Right lung (tissue), 5 donors: Measurements from ENCODE around the gene LGR5. TPM values are rescaled to one million over a fixed set of nuclear protein-coding genes. Genes with fewer than 3 reads are reported as not detected.

Source experiments
- DNase-seq, 2 donors: peaks; one replicate each; pipeline ENCODE4 v3.0.0-alpha.2; 2013
- polyA plus RNA-seq, 5 donors: library from polyadenylated mRNA; unstranded; fragments of 120-200 nt; gene quantifications; one replicate each; pipeline versions ENCODE4 v1.2.1 to v1.2.3, GENCODE V29; 2013; ENCODE audit warnings: inconsistent platforms in 1 of 5, low replicate concordance in 1 of 5; ENCODE audit not compliant: insufficient read length in 5 of 5, insufficient read depth in 1 of 5

LGR5 gene
- polyA plus RNA-seq, 5 donors, result 2.2 to 5.1 (median 2.8) TPM

GRCh38 chr12:71436696-71437095 is 2.9 kb upstream of the LGR5 start:
- no peak for DNase-seq

- no peak for DNase-seq
Observed at GRCh38 chr12:71438670-71439361, 782 bp upstream of the LGR5 start.

- DNase-seq, result peak in 1 of 2 donors; percentile 27
Observed at GRCh38 chr12:71439362-71439612, 311 bp upstream of the LGR5 start.

DNA sequence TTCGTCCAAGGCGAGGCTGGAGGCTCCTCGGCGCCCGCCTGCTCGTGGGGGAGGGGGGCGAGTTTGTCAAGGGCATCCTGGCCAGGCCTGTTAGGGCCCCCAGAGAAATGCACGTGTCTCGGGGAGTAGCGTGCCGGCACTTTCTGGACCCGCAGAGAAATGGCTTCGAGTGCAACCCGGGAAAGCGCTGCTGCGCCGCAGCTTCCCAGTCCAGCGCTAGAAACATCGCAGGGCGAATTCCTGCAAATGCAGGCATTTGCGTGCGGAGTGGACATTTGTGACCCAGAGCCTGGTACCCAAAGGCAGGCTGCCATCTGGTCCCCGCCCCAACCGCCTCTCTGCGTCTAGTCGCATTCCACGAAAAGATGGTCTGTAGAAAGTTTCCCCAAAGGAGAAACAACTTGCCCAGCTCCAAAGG is 756 bp downstream of the LGR5 start:
- peak in 1 of 2 donors; percentile 12 for DNase-seq

DNA sequence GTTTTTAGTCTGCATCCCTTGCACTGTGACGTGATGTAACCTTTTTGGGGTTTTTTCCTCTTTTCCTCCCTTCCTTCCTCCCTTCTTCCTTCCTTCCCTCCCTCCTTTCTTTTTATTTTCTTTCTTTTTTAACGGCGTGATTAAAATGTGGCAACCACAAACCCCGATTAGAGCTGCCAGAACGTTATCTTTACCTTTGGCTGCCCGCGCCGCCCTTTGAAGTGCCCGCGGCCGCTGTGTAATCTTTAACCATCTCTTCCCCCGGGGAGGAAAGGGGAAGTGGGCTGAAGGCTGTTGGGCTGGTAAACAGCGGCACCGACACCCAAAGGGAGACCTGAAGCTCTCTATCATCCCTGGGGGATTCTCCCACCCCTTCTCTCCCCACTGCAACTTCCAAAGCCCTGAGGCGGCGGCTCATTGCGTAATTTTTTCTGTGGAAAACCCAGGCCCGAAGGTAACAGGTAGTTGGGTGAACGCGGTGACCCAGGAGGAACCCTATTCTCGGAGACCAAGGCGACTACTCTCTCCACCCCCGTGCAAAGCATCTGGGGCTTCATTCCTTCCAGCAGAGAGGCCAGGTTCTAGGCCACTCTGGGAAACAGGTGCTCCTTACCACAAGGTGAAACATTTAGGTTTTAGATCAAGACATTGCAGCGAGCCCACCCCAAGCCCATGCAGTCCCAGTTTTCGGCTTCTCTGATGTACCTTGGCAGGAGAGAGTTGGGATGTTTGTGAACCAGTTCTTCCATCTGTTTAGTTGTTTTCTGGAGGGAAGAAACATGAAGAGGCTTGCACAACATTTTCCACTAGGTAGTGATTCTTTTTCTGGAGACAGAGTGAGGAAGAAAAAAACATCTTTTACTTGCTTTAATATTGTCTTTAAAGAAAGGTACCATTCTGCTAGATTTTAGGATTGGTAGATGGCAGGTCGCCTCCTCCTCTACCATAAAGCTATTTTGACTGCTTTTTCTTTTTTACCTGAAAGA is 1.5 kb downstream of the LGR5 start:
- peak in 1 of 2 donors; percentile 13 for DNase-seq

DNA sequence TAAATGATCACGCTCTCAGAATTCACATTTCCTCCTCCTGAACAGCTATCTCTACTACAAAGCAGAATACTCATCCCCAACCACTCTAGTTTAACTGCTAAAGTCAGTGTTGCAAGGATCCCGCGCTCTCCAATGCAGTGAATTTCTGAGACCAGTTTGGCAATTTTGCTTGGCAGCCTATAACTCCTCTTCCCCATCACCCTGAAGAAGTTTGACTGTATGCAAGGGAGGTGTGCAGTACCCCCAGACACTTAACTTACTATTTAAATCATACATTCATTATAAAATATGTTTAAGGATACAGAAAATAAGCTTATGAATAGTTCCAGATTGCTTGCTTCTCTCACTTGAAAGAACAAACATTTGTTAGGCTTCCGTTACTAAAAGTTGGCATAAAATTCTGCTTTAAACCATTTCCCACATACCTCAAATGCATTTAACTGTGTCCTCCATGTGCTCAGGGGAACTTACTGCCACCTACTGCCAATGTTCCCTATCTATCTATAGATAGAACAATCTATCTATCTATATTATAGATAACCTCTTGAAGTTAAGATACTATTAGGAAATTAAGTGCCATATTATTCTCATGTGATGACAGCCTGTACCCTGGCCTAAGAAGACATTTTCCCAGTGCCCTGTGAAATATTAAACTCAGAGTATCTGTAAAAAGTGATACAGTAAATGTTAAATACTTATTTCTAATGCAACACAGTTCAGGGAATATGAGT is 2.4 kb downstream of the LGR5 start:
- DNase-seq, result no peak

GRCh38 chr12:71442567-71442931 is 3.0 kb downstream of the LGR5 start:
- DNase-seq, result no peak

- DNase-seq, result no peak
Observed at GRCh38 chr12:71445071-71445470, 5.5 kb downstream of the LGR5 start.

GRCh38 chr12:71447691-71448132 is 8.1 kb downstream of the LGR5 start:
- DNase-seq, result no peak

- no peak for DNase-seq
Observed at GRCh38 chr12:71448150-71448581, 8.6 kb downstream of the LGR5 start.

DNA sequence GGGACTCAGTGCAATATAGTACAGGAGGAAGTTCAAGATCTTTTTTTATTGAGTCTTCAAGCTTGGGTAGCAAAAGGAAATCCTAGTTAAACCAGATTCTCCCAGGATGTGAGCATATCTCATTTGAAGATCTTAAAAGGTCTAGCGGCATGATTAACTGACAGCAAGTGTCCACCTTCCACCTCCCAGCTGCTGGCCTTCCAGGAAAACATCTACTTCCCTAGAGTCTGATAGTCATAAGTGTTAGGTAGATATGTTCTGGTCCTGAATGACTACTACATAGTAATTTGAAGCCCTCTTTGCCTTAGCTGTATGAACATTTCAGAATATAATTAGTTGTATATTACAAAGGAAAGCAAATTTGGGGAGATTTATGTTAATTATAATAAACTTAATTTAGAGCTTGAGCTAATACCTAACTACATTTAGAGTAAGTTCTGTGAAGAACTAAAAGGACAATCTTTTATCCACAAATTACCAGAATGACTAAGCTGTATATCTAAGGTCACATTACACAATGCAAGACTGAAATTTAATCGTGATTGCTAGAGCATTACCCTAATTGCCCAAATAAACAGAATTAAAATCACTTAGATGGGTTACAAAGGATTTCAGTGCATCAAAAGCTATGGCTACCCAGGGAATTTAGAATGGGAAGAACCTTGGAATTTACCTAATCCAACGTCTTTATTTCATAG is 9.9 kb downstream of the LGR5 start:
- no peak for DNase-seq

DNA sequence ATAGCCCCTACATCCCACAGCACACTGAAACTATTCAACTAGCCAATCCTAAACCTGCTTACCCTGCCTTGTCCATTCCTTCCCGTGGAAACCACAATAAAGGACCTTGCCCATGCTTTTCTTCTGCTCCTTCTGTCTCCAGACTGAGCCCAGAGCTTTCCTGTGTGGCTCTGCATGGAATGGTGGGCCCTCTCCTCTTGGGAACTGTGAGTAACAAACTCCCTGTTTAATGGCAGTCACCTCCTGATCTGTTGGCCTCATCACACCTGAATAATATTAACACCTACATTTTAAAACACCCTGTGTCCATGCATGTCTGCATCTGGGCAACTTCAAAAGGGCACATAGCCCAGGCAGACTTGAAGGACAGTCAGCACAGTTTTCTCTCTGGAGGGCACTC is 12.4 kb downstream of the LGR5 start:
- no peak for DNase-seq

- no peak for DNase-seq
Observed at GRCh38 chr12:71455028-71455737, 15.6 kb downstream of the LGR5 start.

GRCh38 chr12:71456316-71456715 is 16.7 kb downstream of the LGR5 start:
- DNase-seq, result no peak

GRCh38 chr12:71456990-71457389 is 17.4 kb downstream of the LGR5 start:
- DNase-seq, result no peak

GRCh38 chr12:71460318-71460717 is 20.7 kb downstream of the LGR5 start:
- no peak for DNase-seq

- DNase-seq, result no peak
Observed at GRCh38 chr12:71460850-71461609, 21.4 kb downstream of the LGR5 start.

DNA sequence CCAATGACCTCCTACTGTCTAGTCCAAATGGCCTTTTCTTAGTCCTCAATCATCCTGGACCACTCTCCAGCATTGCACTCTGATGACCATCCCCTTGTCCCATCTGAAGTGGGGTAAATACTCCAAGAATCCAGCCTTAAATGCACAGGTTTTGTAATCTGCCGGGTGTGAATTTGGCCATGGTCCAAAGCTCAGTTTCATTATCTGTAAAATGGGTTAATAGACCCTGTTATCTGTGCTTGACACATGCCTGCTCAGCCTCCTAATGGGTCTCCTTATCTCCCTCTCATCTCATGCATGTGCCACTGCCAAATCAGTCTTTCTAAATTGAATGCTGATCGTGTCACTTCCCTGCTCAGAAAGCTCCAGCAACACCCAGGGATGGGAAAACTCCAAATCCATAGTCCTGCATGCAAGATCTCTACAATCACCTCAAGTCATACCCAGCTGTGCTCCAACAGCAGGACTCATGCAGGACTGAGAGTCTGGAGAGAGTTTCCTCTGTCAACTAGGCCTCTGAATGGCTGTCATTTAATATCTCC is 22.3 kb downstream of the LGR5 start:
- DNase-seq, result no peak

DNA sequence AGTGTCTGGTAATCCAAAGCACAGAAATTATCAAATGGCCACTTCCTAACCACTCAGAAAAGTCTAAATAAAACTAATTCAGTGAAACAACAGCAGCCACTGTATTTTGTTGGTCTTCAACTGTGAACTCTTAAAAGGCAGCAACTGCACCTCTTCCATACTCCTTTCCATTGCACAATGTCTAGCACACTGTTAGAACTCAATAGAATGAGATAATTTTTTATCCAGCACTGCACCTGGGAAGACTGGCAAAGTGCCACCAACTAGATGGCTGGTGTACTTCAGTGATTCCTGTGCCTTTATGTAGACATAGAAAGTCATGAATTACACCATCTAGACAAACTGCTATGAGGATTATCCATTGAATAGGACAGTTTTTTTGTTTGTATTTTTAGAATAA is 26.2 kb downstream of the LGR5 start:
- no peak for DNase-seq

DNA sequence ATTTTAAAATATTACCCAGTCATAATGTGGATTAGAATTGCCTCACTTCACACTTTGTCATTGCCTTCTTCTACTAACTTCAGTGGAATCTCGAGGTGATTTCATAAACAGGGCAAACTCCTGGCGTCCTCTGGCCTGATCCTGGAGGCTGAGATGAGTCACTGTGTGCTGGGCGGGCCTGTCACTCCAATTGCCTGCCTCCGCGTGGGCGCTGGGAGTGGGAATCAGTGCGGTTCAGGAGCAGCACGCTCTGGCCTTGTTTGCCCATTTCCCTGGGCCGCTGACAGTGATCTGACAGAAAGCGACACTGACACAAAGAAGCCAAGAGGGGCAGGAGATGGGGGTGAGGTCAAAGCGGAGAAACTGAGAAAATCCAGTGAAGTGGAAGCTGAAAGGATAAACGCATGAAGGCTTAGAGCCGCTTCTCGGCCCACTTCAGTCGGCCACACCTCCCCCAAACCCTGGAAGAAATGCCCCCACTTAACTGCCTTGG is 29.7 kb downstream of the LGR5 start:
- DNase-seq, result no peak
